ENCODE measurements around the gene LDAF1. TPM values are rescaled to one million over a fixed set of nuclear protein-coding genes. Genes with fewer than 3 reads are reported as not detected.

Gene LDAF1
- total RNA-seq, 1 donor from 2014 or later: 46.6 TPM

GRCh38 chr16:21226749-21227148 is 68.3 kb downstream of the LDAF1 start:
- no peak for DNase-seq (ENCODE audit: low spot score)
- Mint-ChIP-seq H3K4me1 (ENCODE audit: low read depth) (no peaks in the 10 kb centered on the region), H3K4me3 (ENCODE audit: unreplicated experiment) (no peak overlapping the region), H3K9me3 (ENCODE audit: low read depth) (no peaks in the 10 kb centered on the region), H3K27ac (ENCODE audit: unreplicated experiment) (no peak overlapping the region), H3K27me3 (ENCODE audit: low read depth) (peaks cover 40% of the 10 kb centered on the region), H3K36me3 (ENCODE audit: low read depth) (no peaks in the 10 kb centered on the region)
- TF ChIP-seq, protein P1, sequence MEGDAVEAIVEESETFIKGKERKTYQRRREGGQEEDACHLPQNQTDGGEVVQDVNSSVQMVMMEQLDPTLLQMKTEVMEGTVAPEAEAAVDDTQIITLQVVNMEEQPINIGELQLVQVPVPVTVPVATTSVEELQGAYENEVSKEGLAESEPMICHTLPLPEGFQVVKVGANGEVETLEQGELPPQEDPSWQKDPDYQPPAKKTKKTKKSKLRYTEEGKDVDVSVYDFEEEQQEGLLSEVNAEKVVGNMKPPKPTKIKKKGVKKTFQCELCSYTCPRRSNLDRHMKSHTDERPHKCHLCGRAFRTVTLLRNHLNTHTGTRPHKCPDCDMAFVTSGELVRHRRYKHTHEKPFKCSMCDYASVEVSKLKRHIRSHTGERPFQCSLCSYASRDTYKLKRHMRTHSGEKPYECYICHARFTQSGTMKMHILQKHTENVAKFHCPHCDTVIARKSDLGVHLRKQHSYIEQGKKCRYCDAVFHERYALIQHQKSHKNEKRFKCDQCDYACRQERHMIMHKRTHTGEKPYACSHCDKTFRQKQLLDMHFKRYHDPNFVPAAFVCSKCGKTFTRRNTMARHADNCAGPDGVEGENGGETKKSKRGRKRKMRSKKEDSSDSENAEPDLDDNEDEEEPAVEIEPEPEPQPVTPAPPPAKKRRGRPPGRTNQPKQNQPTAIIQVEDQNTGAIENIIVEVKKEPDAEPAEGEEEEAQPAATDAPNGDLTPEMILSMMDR (IDR thresholded peaks at IDR 0.05): no peak

- Mint-ChIP-seq H3K27ac (ENCODE audit: unreplicated experiment) (no peak overlapping the region), H3K4me3 (ENCODE audit: unreplicated experiment) (no peak overlapping the region), H3K4me1 (ENCODE audit: low read depth) (no peaks in the 10 kb centered on the region), H3K9me3 (ENCODE audit: low read depth) (no peaks in the 10 kb centered on the region), H3K36me3 (ENCODE audit: low read depth) (no peaks in the 10 kb centered on the region), H3K27me3 (ENCODE audit: low read depth) (peaks cover 35% of the 10 kb centered on the region)
- TF ChIP-seq, protein P1 (IDR thresholded peaks at IDR 0.05): no peak
- DNase-seq (ENCODE audit: low spot score): no peak
These were observed 69.4 kb downstream of the LDAF1 start for GRCh38 chr16:21227866-21228265.

DNA sequence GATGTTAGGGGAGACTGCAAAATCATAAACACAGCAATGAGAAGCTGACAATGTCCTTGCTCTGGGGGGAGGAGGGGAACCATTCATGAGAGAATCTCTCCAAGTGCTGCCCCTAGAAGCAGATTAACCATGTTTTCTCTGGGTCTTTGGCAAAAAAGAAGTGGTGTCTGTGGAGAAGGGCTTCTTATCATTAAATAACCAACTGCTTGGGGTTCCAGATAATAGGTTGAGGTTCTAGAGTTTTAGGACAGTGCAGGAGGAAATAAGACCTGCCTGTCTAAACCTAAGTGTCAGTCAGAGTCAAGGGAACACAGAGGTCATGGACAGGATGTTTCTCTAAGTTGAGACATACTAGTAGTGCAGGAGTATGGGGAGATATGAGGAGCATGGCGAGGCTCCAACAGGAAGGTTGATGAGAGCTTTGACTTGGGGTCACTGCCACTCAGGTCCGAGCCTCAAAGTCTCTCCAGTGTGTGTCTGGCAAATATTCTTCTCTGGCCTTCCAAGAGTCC is 69.9 kb downstream of the LDAF1 start:
- TF ChIP-seq, protein P1 (IDR thresholded peaks at IDR 0.05): no peak
- H3K4me3 Mint-ChIP-seq (ENCODE audit: unreplicated experiment): no peak overlapping the region
- H3K27ac Mint-ChIP-seq (ENCODE audit: unreplicated experiment): no peak overlapping the region
- H3K36me3 Mint-ChIP-seq (ENCODE audit: low read depth): no peaks in the 10 kb centered on the region
- no peak for DNase-seq (ENCODE audit: low spot score)
- no peaks in the 10 kb centered on the region for H3K9me3 Mint-ChIP-seq (ENCODE audit: low read depth)
- no peaks in the 10 kb centered on the region for H3K4me1 Mint-ChIP-seq (ENCODE audit: low read depth)
- peaks cover 34% of the 10 kb centered on the region for H3K27me3 Mint-ChIP-seq (ENCODE audit: low read depth)

Other genes with a start within 250 kb of the LDAF1 start
- gene DNAH3, start 7.8 kb upstream of the LDAF1 start, total RNA-seq: not detected in 3 replicates
- gene ZP2, start 52.9 kb downstream of the LDAF1 start, total RNA-seq: not detected in 3 replicates
- not detected in 3 replicates for gene ANKS4B, start 75.0 kb downstream of the LDAF1 start, total RNA-seq
- gene CRYM, start 119.6 kb downstream of the LDAF1 start, total RNA-seq: not detected in 3 replicates

Data from chondrocyte (in vitro differentiated cells).